GM15510 (cell line): ENCODE data around the gene SULT1A3.
"Not testable (repeated sequence)": the region's sequence is repeated elsewhere in the genome, so short reads cannot be mapped to it uniquely, and the experiment has no call there.

ENCODE experiments used
- POLR2A ChIP-seq: IDR thresholded peaks from 3 replicates; pipeline ENCODE4 v1.6.1; 2011; ENCODE audit warnings: borderline replicate concordance; ENCODE audit not compliant: insufficient read length; ENCODE audit errors: extremely low read depth

Gene SULT1A3

GRCh38 chr16:30199049-30199448 lies at the start of gene SULT1A3:
Gene SULT1A3, plus strand, starts transcription at chr16:30199255. Its CDS starts 1,474 bp downstream, at chr16:30200729.
- not testable (repeated sequence) for TF ChIP-seq POLR2A

- TF ChIP-seq POLR2A, result no peak
These were observed 48.0 kb upstream of the SULT1A3 start for GRCh38 chr16:30151091-30151490.

GRCh38 chr16:30152517-30152916 lies 46.5 kb upstream of the SULT1A3 start:
- TF ChIP-seq POLR2A, result no peak

- TF ChIP-seq POLR2A, result no peak
These were observed 43.9 kb upstream of the SULT1A3 start for GRCh38 chr16:30155188-30155587.

- no peak for TF ChIP-seq POLR2A
These were observed 41.8 kb upstream of the SULT1A3 start for GRCh38 chr16:30157214-30157613.

- no peak for TF ChIP-seq POLR2A
These were observed 35.5 kb upstream of the SULT1A3 start for GRCh38 chr16:30163538-30163937.

GRCh38 chr16:30166202-30166902 lies 32.7 kb upstream of the SULT1A3 start:
- TF ChIP-seq POLR2A, result no peak

- TF ChIP-seq POLR2A, result no peak
These were observed 26.0 kb upstream of the SULT1A3 start for GRCh38 chr16:30173054-30173453.

- TF ChIP-seq POLR2A, result no peak
These were observed 19.9 kb upstream of the SULT1A3 start for GRCh38 chr16:30179195-30179594.

GRCh38 chr16:30179931-30180330 lies 19.1 kb upstream of the SULT1A3 start:
- no peak for TF ChIP-seq POLR2A

- TF ChIP-seq POLR2A, result no peak
These were observed 18.3 kb upstream of the SULT1A3 start for GRCh38 chr16:30180741-30181140.

GRCh38 chr16:30183233-30184095 lies 15.6 kb upstream of the SULT1A3 start, which contains the start of gene CORO1A:
Gene CORO1A, plus strand, starts transcription at chr16:30183602. Its CDS starts 1,608 bp downstream, at chr16:30185210.
- TF ChIP-seq POLR2A, result peak; percentile 95

- peak; percentile 84 for TF ChIP-seq POLR2A
These were observed 14.8 kb upstream of the SULT1A3 start for GRCh38 chr16:30184096-30184890.

GRCh38 chr16:30184891-30185682 lies 14.0 kb upstream of the SULT1A3 start:
- TF ChIP-seq POLR2A, result peak; percentile 56
